GM21723 (cell line): ENCODE data around the gene TOM1L2.

Source experiments
- ATAC-seq: cut with Tn5 transposase; IDR thresholded peaks from one replicate; pipeline ENCODE4 v1.9.1; 2021; ENCODE audit warnings: mild to moderate bottlenecking, moderate library complexity; ENCODE audit not compliant: unreplicated experiment

TOM1L2 gene

GRCh38 chr17:17880577-17881196 is 91.5 kb downstream of the TOM1L2 start:
- no peak for ATAC-seq

GRCh38 chr17:17877529-17878358 is 94.5 kb downstream of the TOM1L2 start:
- ATAC-seq, result no peak

- no peak for ATAC-seq
Observed at GRCh38 chr17:17876959-17877528, 95.2 kb downstream of the TOM1L2 start.

- no peak for ATAC-seq
Observed at GRCh38 chr17:17874478-17874877, 97.7 kb downstream of the TOM1L2 start.

- no peak for ATAC-seq
Observed at GRCh38 chr17:17873450-17873991, 98.7 kb downstream of the TOM1L2 start.

- no peak for ATAC-seq
Observed at GRCh38 chr17:17872547-17873345, 99.5 kb downstream of the TOM1L2 start.

GRCh38 chr17:17871913-17872312 is 100.3 kb downstream of the TOM1L2 start:
- no peak for ATAC-seq

- no peak for ATAC-seq
Observed at GRCh38 chr17:17870247-17870646, 102.0 kb downstream of the TOM1L2 start.

GRCh38 chr17:17868641-17869522 is 103.3 kb downstream of the TOM1L2 start:
- no peak for ATAC-seq

- no peak for ATAC-seq
Observed at GRCh38 chr17:17866897-17867296, 105.3 kb downstream of the TOM1L2 start.

- ATAC-seq, result no peak
Observed at GRCh38 chr17:17866425-17866824, 105.8 kb downstream of the TOM1L2 start.

GRCh38 chr17:17865035-17865434 is 107.2 kb downstream of the TOM1L2 start:
- no peak for ATAC-seq

GRCh38 chr17:17860766-17861107 is 111.5 kb downstream of the TOM1L2 start:
- no peak for ATAC-seq

GRCh38 chr17:17859909-17860765 is 112.1 kb downstream of the TOM1L2 start:
- no peak for ATAC-seq

GRCh38 chr17:17857496-17857895 is 114.7 kb downstream of the TOM1L2 start:
- ATAC-seq, result no peak

- no peak for ATAC-seq
Observed at GRCh38 chr17:17856386-17856785, 115.8 kb downstream of the TOM1L2 start.

GRCh38 chr17:17855976-17856375 is 116.2 kb downstream of the TOM1L2 start:
- ATAC-seq, result no peak

GRCh38 chr17:17853811-17854447 is 118.3 kb downstream of the TOM1L2 start:
- ATAC-seq, result no peak

- no peak for ATAC-seq
Observed at GRCh38 chr17:17852930-17853329, 119.3 kb downstream of the TOM1L2 start.
